NCI-H69 (cell line): ENCODE measurements around the gene PTPRM.

Experiments used
- DNase-seq: peaks from one replicate; lab custom pipeline; 2025; lab: John Stamatoyannopoulos, UW

Gene PTPRM

GRCh38 chr18:7567474-7568425 is 634 bp downstream of the PTPRM start:
- DNase-seq, result peak; percentile 66

DNA sequence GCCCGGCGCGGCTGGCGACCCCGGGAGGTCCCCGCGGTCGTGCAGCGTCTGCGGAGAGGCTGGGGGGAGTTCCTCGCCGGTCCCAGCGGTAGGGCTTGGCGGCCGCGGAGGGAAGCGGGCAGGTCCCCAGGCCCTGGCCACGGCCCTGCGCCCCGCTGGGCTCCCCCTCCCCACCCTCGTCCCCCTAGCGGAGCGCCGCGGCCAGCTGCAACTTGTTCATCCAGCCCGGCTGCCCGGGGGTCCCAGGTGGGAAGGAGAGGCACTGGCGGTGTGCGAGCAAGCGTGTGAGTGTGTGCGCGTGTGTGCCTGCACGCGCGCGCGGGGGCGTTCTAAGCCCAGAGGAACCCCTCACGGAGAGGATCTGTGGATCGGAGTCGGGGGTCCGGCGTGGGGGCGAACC is 1.3 kb downstream of the PTPRM start:
- DNase-seq, result peak; percentile 66

- DNase-seq, result no peak
These were observed 4.5 kb downstream of the PTPRM start for GRCh38 chr18:7571626-7572025.

DNA sequence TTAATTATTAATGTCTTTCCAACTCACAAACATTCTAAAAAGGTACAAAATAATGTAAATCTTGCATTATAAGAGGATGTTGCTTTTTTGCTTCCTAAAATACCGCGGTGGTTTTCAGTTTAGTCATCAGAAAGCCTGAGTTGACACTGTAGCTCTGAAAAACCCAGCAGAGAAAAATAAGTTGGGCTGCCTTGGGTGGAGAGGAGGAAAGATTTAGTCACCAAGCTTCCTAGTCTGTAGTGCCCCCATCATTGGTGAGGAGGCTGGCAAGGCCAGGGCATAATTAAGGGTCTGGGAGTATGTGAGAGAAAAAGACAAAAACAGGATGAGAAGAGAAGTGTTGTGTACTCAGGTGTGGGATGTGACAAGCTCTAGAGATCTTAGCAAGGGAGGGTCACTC is 5.7 kb downstream of the PTPRM start:
- DNase-seq, result peak; percentile 18

- no peak for DNase-seq
These were observed 8.4 kb downstream of the PTPRM start for GRCh38 chr18:7575465-7576028.

DNA sequence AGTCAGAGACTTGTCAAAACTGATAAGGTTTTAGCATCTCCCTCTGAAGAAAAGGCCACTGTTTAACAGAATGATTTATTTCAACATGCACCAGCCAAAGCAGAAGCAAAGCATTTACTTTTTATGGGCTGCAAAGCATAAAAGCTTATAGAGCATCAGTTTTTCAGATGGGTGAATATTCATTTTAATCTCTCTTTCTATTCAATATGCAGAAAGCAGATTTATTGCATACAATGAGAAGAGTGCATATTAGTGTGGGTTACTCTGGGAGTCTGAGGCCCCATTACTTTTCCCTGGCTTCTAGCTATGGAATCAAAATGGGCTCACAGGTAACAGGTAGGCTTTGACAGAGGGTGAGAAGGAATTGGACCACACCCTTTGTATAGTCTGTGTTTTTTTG is 9.0 kb downstream of the PTPRM start:
- DNase-seq, result no peak

GRCh38 chr18:7576685-7577084 is 9.6 kb downstream of the PTPRM start:
- no peak for DNase-seq

- DNase-seq, result no peak
These were observed 10.6 kb downstream of the PTPRM start for GRCh38 chr18:7577706-7578105.

DNA sequence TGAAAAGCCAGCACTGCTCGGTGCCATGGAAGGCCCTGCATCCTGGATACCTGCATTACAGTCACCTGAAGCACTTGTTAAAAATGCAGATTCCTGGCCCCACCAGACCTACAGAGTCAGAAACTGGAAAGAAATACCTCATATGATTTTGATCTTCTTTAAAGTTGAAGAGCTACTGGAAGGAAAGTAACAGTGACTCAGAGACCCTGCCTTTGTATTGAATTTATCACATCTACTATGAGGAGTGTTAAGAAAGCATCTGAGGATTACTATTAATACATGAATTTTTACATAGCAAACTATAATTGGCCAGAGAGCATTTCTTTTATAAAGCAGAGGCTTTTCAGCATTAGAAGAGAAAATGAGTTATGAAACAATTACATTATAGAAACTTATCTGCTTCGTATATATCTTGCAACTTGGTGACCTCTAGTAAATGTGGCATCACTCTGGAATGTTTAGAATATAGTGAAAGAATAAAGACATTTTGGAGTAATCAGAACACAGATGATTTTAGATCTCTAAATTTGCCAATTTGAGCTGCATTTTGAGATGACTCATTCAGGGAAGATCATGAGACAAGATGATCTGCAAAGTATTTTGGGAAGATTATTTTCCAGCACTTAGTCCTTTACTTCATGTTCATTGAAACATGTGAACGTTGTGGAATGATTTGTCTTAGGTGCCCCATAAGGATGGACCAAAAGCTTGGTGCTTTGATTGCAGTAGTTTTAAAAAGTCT is 12.2 kb downstream of the PTPRM start:
- no peak for DNase-seq

DNA sequence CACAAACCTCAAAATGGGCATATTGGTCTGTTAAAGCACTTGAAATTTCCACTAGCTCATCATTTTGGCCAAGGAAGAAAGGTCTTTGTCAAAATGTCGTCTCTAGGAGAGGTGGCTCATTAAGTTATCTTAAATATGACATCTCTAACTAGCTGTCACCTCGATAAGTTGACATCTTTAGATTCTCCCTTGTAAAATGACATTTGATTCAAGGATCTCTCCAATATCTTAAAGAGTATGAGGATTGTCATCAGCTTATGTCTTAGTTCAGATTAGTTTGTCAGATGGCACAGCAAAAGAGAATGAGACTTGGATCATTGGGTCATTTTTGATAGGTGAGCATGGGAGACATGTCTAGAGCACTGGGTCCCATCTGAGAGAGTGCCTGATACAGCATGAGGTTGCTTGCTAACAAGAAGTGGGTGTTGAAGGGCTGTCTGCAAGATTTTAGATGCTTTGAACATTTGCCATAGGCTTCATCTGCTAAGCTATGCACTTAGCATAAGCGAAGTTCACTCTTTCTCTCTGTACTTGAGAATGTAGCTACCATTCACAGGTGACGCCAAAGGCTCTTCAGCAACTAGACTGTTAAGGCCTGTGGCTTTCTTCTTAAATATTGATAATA is 12.9 kb downstream of the PTPRM start:
- DNase-seq, result no peak

DNA sequence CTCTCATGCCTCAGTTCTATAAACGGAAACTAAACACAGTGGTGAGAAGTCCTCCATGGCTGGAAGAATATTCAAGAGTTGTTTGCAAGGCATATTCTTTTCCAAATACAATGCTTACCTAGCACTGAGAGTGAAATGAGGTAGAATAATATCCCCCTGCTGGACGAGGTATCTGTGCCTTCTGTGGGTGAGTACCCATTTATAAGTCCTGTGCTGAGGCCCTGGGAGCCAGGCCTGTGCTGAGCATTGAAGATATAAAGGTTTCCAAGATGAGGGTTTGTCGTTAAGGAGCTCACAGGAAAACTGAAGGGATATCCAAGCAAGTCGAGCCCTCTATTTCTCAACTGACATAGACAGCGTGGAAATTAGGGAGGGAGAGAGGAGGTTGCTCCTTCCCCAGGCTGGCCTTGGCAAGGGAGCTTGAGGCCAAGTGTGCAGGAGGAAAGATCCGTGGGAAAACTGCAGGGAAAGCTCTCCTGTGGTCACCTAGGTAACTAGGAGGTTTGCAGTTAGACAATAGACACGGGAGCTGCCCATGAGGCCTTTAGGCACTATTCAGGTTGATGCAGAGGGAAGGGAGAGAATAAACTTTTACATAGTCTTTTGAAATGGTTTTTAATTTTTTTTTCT is 17.6 kb downstream of the PTPRM start:
- peak; percentile 19 for DNase-seq

DNA sequence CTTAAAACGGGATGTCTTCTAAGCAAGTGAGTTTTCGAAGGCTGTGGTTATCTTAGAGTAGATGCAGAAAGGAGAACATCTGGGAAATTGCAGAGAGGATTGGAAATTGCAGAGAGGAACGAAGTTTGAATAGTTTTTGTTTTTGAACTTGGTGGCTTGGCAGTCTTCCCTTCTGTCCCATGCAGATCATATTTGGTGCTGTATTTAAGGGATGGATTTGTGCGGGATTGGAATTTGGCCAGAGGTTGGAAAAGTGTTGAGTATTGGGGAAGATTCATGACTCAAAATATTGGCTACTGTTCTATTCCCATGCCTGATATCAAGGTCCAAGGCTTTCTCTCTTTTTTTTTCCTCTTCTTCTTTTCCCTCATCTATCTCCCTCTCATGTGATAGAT is 18.2 kb downstream of the PTPRM start:
- DNase-seq, result no peak

DNA sequence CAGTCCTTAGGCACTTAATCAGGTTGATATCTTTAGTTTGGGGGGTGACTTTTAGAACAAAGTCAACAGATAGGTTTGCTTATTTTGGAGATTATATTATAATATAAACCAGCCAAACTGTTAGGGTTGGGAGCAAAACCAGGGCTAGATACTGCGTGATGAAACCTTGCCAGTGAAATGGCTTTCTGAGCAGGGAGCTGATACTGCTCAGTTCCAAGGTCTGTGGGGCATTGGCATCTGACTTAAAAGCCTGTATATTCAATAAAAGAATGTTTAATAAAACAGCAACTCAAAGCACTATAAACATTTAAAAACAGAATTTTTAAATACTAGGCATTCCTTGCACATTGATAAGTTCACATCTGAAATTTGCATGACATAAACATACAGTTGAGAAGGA is 19.3 kb downstream of the PTPRM start:
- DNase-seq, result no peak

DNA sequence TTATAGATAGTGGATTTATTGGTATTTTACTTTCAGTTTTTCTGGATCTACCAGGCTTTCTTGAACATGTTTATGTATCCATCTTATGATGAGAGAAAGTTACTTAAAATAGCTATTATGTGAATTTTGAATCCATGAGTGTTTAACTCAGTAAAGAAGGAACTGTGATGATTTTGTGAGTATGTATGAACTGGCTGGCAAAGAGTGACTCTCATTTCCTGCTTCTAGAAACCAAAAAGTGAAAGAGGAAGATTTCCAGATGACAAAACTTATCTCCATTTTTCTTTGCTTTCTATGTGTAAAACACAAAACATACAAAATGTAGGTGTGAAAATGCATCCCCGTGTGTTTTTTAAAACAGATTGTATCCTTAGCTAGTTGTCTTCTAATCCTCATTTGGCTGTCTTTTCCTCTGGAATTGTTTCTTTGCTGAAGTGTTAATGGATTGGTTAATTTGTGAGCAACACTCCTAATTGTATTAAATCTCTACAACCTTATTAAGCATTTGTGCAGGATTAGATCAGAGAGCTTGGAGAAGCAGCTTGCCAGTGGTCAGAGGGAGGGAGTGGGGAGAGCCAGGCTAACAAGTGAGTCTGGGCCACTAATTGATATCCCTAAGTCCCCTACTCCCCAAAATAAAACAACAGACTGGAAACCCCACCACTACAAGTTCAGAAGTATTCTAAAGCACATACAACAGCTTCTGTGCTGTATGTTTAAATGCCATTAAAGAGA is 23.9 kb downstream of the PTPRM start:
- no peak for DNase-seq

GRCh38 chr18:7592305-7593071 is 25.4 kb downstream of the PTPRM start:
- DNase-seq, result no peak

GRCh38 chr18:7593218-7593819 is 26.2 kb downstream of the PTPRM start:
- no peak for DNase-seq

GRCh38 chr18:7596147-7596546 is 29.0 kb downstream of the PTPRM start:
- no peak for DNase-seq

DNA sequence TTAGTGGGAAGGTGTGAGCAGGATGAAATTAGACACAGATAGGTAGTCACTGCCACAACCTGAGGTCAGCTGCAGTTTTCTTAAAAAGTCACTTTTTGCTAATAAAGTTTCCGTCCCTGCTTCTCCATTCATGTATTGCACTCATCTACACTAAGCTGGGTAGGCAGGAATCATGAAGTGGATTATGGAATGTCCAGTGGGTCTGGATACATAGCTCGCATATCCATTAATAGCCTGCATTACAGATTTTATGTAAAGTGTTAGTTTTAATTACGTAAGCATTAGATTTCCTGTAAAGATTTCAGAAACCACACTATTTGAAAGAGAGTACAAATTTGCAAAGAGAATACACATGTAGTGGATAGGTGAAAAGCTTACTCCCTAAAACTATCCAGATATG is 30.4 kb downstream of the PTPRM start:
- no peak for DNase-seq

DNA sequence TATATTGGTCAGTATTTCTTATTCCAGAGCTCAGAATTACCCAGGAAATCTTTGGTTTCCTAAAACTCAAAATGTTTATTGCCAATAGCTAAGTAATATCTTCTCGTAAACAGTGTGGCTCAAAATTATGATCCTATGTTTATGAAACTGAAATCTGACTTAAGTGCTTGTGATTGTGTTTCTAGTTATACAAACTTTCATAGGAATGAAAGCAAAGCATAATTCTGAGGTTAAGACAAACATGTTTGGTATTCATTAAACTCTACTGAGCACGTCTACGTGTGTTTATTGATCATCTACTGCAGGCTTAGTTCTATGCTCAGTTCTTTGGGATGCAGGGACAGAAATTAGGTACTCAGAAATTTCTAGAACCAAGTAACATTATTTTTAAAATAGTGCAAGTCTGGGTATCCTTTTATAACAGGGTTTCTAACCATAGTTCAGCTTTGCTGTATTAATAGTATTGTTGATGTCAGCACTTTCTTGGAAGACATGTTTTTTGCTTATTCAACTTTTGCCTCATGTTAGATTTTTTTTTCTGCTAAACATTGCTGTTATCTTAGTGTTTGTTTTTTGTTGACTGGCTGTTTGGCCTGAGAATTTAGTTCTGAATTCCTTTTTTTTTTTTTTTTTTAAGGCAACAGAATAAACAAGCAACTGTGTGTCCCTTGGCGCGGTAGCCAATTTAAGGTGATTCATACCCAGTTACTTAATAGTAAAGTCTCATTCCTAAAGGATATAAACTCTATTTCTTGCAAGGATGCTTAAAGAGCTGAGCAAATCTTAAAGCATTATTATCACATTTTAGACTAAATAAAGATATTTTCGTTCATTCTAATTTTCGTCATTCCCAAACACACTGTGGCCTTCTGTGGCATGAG is 31.3 kb downstream of the PTPRM start:
- DNase-seq, result no peak
